ENCODE measurements around the gene CNTNAP2. TPM values are rescaled to one million over a fixed set of nuclear protein-coding genes. Genes with fewer than 3 reads are reported as not detected.
A peak's percentile ranks its signal among the peaks of the same experiment; 100 is the strongest.

The CNTNAP2 gene
- total and polyA plus RNA-seq, 8 donors = 0.19 to 18.2 (median 0.56) TPM

- TF ChIP-seq POLR2A (IDR thresholded peaks at IDR 0.05) (no peak), CTCF (IDR thresholded peaks at IDR 0.05) (no peak), EP300 (IDR thresholded peaks at IDR 0.05) (no peak), POLR2AphosphoS5 (IDR thresholded peaks at IDR 0.05) (no peak)
- no peaks in the 10 kb centered on the region for H3K27me3 ChIP-seq
- no peak for DNase-seq
- no peaks in the 10 kb centered on the region for H3K4me1 ChIP-seq
- H3K27ac ChIP-seq = no peak overlapping the region
- no peaks in the 10 kb centered on the region for H3K36me3 ChIP-seq
- 74 to 78% (median 78%) methylated on average over 6 of the region's 6 CpGs for WGBS, 5 donors
- no peak overlapping the region for H3K4me3 ChIP-seq
- intact Hi-C loops (cut with DNase I; ENCODE audit: low total_unique reads) = no loop called here
- peaks cover 0 to 8% (median 4%) of the 10 kb centered on the region in 4 donors for H3K9me3 ChIP-seq
Observed at GRCh38 chr7:148256433-148256832, 2139.8 kb downstream of the CNTNAP2 start.

- WGBS, 5 donors = 48 to 65% (median 55%) methylated on average over 5 of the region's 5 CpGs
- Histone ChIP-seq H3K9me3 (no peaks in the 10 kb centered on the region), H3K27me3 (no peaks in the 10 kb centered on the region), H3K36me3 (no peaks in the 10 kb centered on the region), H3K4me1 (peaks cover 0 to 16% (median 11%) of the 10 kb centered on the region in 4 donors), H3K27ac (peak overlapping the region in 4 of 5 donors; percentile 30 to 79 (median 58)), H3K4me3 (no peak overlapping the region)
- peak in 1 of 2 donors; percentile 84 for DNase-seq
- peak; percentile 74 for TF ChIP-seq EP300 (IDR thresholded peaks at IDR 0.05)
- TF ChIP-seq POLR2AphosphoS5 (IDR thresholded peaks at IDR 0.05) = peak; percentile 41 to 81 (median 54)
- no peak for TF ChIP-seq POLR2A (IDR thresholded peaks at IDR 0.05)
- TF ChIP-seq CTCF (IDR thresholded peaks at IDR 0.05) = no peak
- intact Hi-C loops (cut with DNase I; ENCODE audit: low total_unique reads) = no loop called here
Observed at GRCh38 chr7:148260599-148260998, 2144.0 kb downstream of the CNTNAP2 start.

- Histone ChIP-seq H3K36me3 (no peaks in the 10 kb centered on the region), H3K4me3 (no peak overlapping the region), H3K27ac (peak overlapping the region in 2 of 5 donors; percentile 67 to 79), H3K9me3 (no peaks in the 10 kb centered on the region), H3K27me3 (no peaks in the 10 kb centered on the region), H3K4me1 (peaks cover 0 to 16% (median 11%) of the 10 kb centered on the region in 4 donors)
- DNase-seq = no peak
- TF ChIP-seq CTCF (IDR thresholded peaks at IDR 0.05) (no peak), POLR2AphosphoS5 (IDR thresholded peaks at IDR 0.05) (no peak), EP300 (IDR thresholded peaks at IDR 0.05) (no peak), POLR2A (IDR thresholded peaks at IDR 0.05) (no peak)
- WGBS, 5 donors = 79 to 96% (median 86%) methylated on average over 10 of the region's 10 CpGs
- intact Hi-C loops (cut with DNase I; ENCODE audit: low total_unique reads) = no loop called here
Observed at GRCh38 chr7:148261523-148261922, 2144.9 kb downstream of the CNTNAP2 start.

- Histone ChIP-seq H3K27me3 (no peaks in the 10 kb centered on the region), H3K4me3 (peak overlapping the region in 1 of 4 donors; percentile 13), H3K9me3 (no peaks in the 10 kb centered on the region), H3K4me1 (peaks cover 0 to 16% (median 11%) of the 10 kb centered on the region in 4 donors), H3K36me3 (no peaks in the 10 kb centered on the region), H3K27ac (peak overlapping the region in 1 of 5 donors; percentile 79)
- TF ChIP-seq POLR2AphosphoS5 (IDR thresholded peaks at IDR 0.05) (no peak), POLR2A (IDR thresholded peaks at IDR 0.05) (no peak), CTCF (IDR thresholded peaks at IDR 0.05) (no peak), EP300 (IDR thresholded peaks at IDR 0.05) (no peak)
- intact Hi-C loops (cut with DNase I; ENCODE audit: low total_unique reads) = no loop called here
- peak in 1 of 2 donors; percentile 29 for DNase-seq
- 50 to 57% (median 54%) methylated on average over 12 of the region's 12 CpGs for WGBS, 5 donors
Observed at GRCh38 chr7:148261996-148262688, 2145.5 kb downstream of the CNTNAP2 start.

Data from stomach (tissue), 9 donors.